Duodenal mucosa (tissue), 2 donors: ENCODE measurements around the gene SLC5A7.

Experiments used
- H3K27ac ChIP-seq: one replicate; pipeline ENCODE4 v1.7.0; 2013; ENCODE audit warnings: low read depth, low read length
- H3K27me3 ChIP-seq, 2 donors: one replicate each; pipeline ENCODE4 v1.7.0; 2013; ENCODE audit warnings: low read length in 2 of 2, control low read depth in 1 of 2; ENCODE audit not compliant: insufficient read depth in 2 of 2, control insufficient read depth in 1 of 2
- H3K36me3 ChIP-seq, 2 donors: one replicate each; pipeline ENCODE4 v1.7.0; 2013; ENCODE audit warnings: low read length in 2 of 2, control low read depth in 1 of 2; ENCODE audit not compliant: insufficient read depth in 2 of 2, control insufficient read depth in 1 of 2
- H3K4me1 ChIP-seq, 2 donors: one replicate each; pipeline ENCODE4 v1.7.0; 2013; ENCODE audit warnings: low read length in 2 of 2, control low read depth in 1 of 2; ENCODE audit not compliant: insufficient read depth in 2 of 2, control insufficient read depth in 1 of 2
- H3K4me3 ChIP-seq, 2 donors: one replicate each; pipeline ENCODE4 v1.7.0; 2013; ENCODE audit warnings: low read length in 2 of 2, low read depth in 1 of 2
- H3K9ac ChIP-seq, 2 donors: one replicate each; pipeline ENCODE4 v1.7.0; 2013; ENCODE audit warnings: low read length in 2 of 2, low read depth in 1 of 2
- H3K9me3 ChIP-seq, 2 donors: one replicate each; pipeline ENCODE4 v1.7.0; 2013; ENCODE audit warnings: low read length in 2 of 2, control low read depth in 1 of 2; ENCODE audit not compliant: control insufficient read depth in 1 of 2

SLC5A7 gene

DNA sequence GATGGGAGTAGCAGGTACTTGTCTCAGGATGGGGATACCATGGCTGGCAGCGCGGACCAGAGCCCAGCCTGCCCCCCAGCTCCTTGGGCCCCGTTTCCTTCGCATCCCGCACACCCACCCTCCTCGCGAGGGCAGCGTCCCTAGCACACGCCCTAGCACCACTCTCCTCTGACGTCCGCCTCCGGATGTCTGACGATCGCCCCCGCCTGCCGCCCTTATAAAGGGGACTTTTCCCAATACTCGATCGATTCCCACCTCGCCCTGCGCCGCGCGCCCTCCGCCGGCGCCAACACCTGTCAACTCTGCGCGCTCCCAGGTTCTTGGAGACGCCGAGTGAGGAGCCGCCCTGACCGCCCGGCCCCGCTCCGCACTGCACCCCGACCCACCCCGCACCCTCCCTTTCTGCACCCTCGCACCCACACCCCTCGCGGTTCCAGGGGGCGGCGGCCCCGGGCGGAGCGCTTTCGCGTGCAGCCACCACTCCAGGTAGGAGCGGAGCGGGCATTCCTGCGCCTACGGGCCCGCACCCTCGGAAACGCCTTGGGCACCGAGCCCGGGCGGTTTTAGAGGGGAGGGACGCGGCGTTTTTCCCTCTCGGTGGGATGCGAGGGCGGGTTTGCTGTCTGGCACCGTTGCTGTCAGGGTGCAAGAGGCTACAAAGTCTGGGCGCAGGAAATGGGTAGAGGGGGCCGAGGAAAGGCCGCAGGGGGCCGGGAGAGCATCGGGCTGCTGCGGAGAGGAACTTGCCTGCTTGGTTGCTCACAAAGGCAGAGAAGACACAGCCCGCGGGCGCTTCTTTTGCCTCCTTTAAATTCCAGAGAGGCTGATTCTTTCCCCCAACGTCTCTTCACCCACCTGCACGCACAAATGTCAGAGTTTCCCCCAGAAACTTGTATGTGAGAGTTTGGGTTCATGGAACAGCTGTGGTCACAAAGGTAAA lies at the start of gene SLC5A7:
SLC5A7 (plus strand) TSS at position 247 of the 940 bp plus-strand sequence. CDS start 1,632 bp downstream, outside the sequence.
- H3K9ac ChIP-seq, result no peak within 1 kb of the TSS
- H3K9me3 ChIP-seq, result no peaks in the 10 kb centered on the region
- H3K4me3 ChIP-seq, result no peak within 1 kb of the TSS
- peaks cover 7 to 14% of the 10 kb centered on the region in 2 donors for H3K27me3 ChIP-seq
- H3K36me3 ChIP-seq, result no peaks in the 10 kb centered on the region
- H3K4me1 ChIP-seq, result no peaks in the 10 kb centered on the region
- H3K27ac ChIP-seq, result no peak within 1 kb of the TSS

DNA sequence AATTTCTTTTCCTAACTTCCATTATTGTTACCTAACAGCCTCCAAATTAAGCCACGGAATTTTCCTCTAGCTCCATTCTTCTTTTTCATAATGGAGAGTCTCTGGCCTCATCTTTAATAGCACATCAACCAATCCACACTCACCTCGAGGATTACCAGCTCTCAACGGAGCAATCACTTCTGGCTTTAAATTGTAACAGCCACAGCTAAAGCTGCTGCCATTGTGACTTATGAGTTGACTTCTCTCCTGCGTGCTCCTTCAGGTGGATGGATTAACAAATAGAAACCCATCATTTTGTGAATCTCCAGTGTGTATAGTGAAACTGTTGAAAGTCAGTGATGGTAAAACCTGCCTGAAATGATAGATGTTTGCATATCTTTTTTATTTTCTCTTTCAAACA lies 24.9 kb upstream of the SLC5A7 start:
- H3K9ac ChIP-seq, result no peak overlapping the region
- no peaks in the 10 kb centered on the region for H3K4me1 ChIP-seq
- H3K4me3 ChIP-seq, result no peak overlapping the region
- no peaks in the 10 kb centered on the region for H3K9me3 ChIP-seq
- H3K27me3 ChIP-seq, result no peaks in the 10 kb centered on the region
- H3K36me3 ChIP-seq, result no peaks in the 10 kb centered on the region
- no peak overlapping the region for H3K27ac ChIP-seq

DNA sequence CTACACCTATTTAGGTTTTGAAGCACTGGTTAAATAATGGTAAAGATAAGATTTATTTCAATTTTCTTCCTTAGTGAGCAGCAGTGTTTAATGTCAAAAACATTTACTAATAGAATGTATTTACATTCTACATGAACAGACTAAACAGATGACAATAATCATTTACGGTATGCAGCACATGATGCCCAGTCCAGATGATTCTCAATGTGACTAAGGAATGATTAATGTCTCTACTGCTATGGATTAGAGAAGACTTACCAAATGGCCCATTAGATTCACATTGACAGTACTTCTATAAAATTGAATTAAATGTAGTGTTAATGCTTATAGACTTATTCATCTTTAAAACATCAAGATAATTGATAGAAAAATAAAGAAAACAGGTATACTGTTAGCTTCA lies 22.1 kb upstream of the SLC5A7 start:
- Histone ChIP-seq H3K27ac (no peak overlapping the region), H3K4me1 (no peaks in the 10 kb centered on the region), H3K36me3 (no peaks in the 10 kb centered on the region), H3K27me3 (no peaks in the 10 kb centered on the region), H3K9me3 (no peaks in the 10 kb centered on the region), H3K9ac (no peak overlapping the region), H3K4me3 (no peak overlapping the region)

DNA sequence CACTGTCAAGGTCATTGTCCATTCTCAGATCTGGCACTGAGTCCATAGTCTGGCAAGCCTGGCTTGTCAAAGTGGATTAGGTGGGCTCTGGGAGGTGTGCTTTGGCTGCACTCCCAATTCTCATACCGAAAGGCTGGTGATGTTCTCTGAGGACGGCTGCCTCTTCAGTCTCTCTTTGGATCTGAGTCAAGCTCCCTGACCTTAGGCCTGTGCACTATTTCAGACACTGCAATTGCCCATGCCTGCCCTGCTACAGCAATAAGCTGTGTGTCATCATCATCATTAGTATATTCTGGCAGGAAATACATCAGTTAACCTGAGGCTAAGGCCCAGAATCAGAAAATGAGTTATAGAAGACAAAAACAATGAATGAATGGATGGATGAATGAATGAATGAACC lies 1.6 kb upstream of the SLC5A7 start:
- Histone ChIP-seq H3K27ac (no peak overlapping the region), H3K9me3 (no peaks in the 10 kb centered on the region), H3K27me3 (peaks cover 7 to 14% of the 10 kb centered on the region in 2 donors), H3K4me1 (no peaks in the 10 kb centered on the region), H3K9ac (no peak overlapping the region), H3K4me3 (no peak overlapping the region), H3K36me3 (no peaks in the 10 kb centered on the region)

DNA sequence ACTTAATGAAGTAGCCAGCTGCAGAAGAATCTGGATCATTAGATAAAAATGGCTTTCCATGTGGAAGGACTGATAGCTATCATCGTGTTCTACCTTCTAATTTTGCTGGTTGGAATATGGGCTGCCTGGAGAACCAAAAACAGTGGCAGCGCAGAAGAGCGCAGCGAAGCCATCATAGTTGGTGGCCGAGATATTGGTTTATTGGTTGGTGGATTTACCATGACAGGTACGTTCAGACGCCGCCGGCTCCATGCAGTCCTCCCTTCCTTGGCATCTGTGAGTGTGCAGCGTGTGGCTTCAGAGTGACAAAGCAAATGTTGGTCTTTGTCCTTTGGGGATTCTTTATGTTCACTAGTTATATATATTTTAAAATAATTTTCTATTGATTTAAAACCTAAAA lies 1.8 kb downstream of the SLC5A7 start:
- H3K36me3 ChIP-seq, result no peaks in the 10 kb centered on the region
- H3K4me1 ChIP-seq, result no peaks in the 10 kb centered on the region
- no peak overlapping the region for H3K4me3 ChIP-seq
- no peak overlapping the region for H3K27ac ChIP-seq
- no peaks in the 10 kb centered on the region for H3K9me3 ChIP-seq
- H3K9ac ChIP-seq, result no peak overlapping the region
- peaks cover 7 to 14% of the 10 kb centered on the region in 2 donors for H3K27me3 ChIP-seq

DNA sequence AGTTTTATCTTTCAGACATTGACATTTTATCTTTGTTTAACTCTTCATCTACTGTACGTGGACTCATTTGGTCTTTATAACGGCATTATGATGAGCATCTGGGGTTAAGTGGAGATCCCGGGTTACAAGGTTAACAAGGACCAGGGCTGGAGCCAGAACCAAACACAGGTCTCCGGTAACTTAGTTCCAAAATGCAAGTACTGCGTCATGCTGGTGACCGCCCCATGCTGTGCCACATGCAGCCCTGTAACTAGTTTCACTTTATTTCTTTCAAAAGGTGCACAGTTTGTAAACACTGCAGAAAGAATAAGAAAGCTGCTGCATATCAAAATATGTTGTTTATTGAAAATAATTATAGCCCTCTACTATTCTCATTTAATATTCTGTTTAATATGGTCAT lies 3.1 kb downstream of the SLC5A7 start:
- Histone ChIP-seq H3K9me3 (no peaks in the 10 kb centered on the region), H3K4me1 (no peaks in the 10 kb centered on the region), H3K4me3 (no peak overlapping the region), H3K27me3 (peaks cover 7 to 14% of the 10 kb centered on the region in 2 donors), H3K36me3 (no peaks in the 10 kb centered on the region), H3K27ac (no peak overlapping the region), H3K9ac (no peak overlapping the region)

DNA sequence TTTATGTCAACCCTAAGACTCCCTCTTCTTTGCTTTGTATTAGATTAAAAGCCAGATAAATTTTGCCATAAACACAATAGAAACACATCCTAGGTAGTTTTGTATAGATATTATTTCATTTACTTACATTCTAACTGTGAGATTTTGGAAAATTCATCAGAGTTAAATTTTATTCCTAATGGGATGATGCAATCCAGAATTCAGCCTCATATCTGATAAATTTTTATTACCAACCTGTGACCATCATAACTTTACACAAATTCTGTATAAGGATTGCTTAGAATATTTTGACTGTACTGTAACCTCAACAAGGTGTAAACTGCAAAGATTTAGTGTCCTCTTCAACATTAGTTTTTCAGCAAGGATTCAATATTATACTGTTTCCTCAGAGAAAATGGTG lies 4.4 kb downstream of the SLC5A7 start:
- H3K27ac ChIP-seq, result no peak overlapping the region

DNA sequence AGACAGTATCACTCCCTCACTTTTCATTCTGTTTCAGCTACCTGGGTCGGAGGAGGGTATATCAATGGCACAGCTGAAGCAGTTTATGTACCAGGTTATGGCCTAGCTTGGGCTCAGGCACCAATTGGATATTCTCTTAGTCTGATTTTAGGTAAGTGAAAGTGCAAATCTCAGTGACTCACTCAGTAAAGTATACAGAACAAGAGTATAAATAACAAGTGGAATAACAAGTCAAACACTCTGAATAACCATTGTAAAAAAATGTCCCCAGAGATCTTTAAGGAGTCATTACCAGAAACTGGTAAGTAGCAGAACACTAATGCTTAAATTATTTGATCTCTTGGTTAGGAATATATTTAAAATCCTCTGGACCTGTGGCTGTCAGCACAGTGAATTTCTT lies 5.7 kb downstream of the SLC5A7 start:
- Histone ChIP-seq H3K27me3 (peaks cover 0 to 6% of the 10 kb centered on the region in 2 donors), H3K9ac (no peak overlapping the region), H3K4me1 (no peaks in the 10 kb centered on the region), H3K9me3 (no peaks in the 10 kb centered on the region), H3K4me3 (no peak overlapping the region), H3K36me3 (no peaks in the 10 kb centered on the region), H3K27ac (no peak overlapping the region)

More for the DNA sequence above, 4.4 kb downstream of the SLC5A7 start:
- Histone ChIP-seq H3K9me3 (no peaks in the 10 kb centered on the region), H3K27me3 (peaks cover 7 to 13% of the 10 kb centered on the region in 2 donors), H3K36me3 (no peaks in the 10 kb centered on the region), H3K4me1 (no peaks in the 10 kb centered on the region), H3K9ac (no peak overlapping the region), H3K4me3 (no peak overlapping the region)

DNA sequence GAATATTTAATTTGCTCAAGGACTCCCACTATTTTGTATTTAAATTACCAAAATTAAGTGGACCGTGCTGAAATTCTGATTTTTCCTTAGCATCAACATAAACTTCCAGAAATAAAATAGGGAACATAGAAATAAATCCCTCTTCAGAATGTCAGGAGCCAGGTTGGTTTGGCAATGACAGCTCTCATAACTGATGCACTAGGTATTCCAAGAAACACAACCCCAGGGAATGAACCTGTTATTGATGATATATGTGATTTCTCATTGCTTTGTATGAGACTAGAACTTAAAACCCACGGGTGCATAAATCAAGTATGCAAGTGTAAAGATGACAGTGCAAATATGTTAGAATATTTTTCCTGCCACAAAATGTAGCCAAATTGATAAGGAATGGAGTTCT lies 12.8 kb downstream of the SLC5A7 start:
- Histone ChIP-seq H3K4me1 (no peaks in the 10 kb centered on the region), H3K36me3 (no peaks in the 10 kb centered on the region), H3K9me3 (no peaks in the 10 kb centered on the region), H3K4me3 (no peak overlapping the region), H3K27me3 (no peaks in the 10 kb centered on the region), H3K27ac (no peak overlapping the region), H3K9ac (no peak overlapping the region)

DNA sequence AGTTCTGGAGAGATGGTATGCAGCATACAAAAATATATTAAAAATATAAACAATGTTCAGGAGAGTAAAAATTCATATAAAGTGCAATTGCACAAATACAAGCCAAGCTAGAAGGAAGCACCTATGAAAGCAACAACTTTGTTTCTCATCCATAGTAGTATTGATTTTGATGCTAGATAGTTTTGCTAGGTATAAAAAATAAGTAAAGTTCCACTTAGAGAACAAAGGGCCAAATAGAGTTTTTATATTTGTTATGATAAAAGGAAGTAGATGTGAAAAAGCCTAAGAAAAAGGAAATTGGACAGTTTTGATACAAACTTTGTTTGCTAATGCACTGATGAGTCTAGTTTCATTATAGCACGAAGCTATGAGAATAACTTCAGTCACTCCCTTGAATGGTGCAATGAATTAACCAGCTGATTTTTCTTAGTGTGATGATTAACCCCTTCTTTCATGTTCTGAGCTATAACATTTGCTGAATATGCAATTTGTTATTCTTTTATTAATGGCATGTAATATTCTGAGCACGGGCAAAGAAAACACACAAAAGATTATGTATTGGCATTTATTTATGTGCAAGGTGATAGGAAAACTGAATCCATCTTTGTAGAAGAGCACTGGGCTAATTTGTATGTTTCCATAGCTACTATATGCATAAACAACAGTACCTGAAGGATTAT lies 24.7 kb downstream of the SLC5A7 start:
- Histone ChIP-seq H3K27me3 (no peaks in the 10 kb centered on the region), H3K36me3 (no peaks in the 10 kb centered on the region), H3K9ac (no peak overlapping the region), H3K4me3 (no peak overlapping the region), H3K27ac (no peak overlapping the region), H3K4me1 (no peaks in the 10 kb centered on the region), H3K9me3 (peaks cover 3 to 16% of the 10 kb centered on the region in 2 donors)
